A549 (cell line): ENCODE results near the gene COL8A2. TPM values are rescaled to one million over a fixed set of nuclear protein-coding genes. Genes with fewer than 3 reads are reported as not detected.

Source experiments
- ATAC-seq, 2 experiments: fragments of 200-7000 bp in 1 of 2; fragments of >200 bp in 1 of 2; cut with Nextera tagmentation in 1 of 2; cut with Tn5 transposase in 1 of 2; 3 replicates each; pipeline versions ENCODE4 v1.8.0 to v1.9.1; 2018 to 2020; ENCODE audit warnings: mild to moderate bottlenecking in 1 of 2, moderate library complexity in 1 of 2
- CTCF ChIA-PET: fragments of 300-600 bp; sonication (Branson Sonifier 250); formaldehyde crosslinking; extraction: SDS; loops from one replicate; lab custom pipeline; 2021; ENCODE audit warnings: antibody characterized with exemption, inconsistent platforms; lab: Yijun Ruan, JAX
- POLR2A ChIA-PET: fragments of 350-600 bp; formaldehyde crosslinking; extraction: SDS; loops from one replicate; lab custom pipeline; 2021; ENCODE audit warnings: antibody characterized with exemption, inconsistent platforms; lab: Yijun Ruan, JAX
- DNase-seq, 2 experiments: peaks; one replicate each; pipeline versions ENCODE4 v3.0.0 to v3.0.0-alpha.2; 2011 to 2016; ENCODE audit warnings: low read depth in 1 of 2, low spot score in 1 of 2
- FAIRE-seq: peaks from 2 replicates; lab custom pipeline; 2011; peaks lifted over from hg19 to GRCh38; lab: Jason Lieb, UNC
- H3K27ac ChIP-seq, 2 experiments: fragments of >200 bp; sonication (Bioruptor Twin); formaldehyde crosslinking; 3 replicates each; pipeline ENCODE4 v1.5.1; 2016 to 2017
- H3K4me1 ChIP-seq: fragments of >200 bp; sonication (Bioruptor Twin); formaldehyde crosslinking; 3 replicates; pipeline ENCODE4 v1.6.1; 2016
- H3K4me2 ChIP-seq: fragments of >200 bp; sonication (Bioruptor Twin); formaldehyde crosslinking; 3 replicates; pipeline ENCODE4 v1.6.1; 2016
- H3K4me3 ChIP-seq: fragments of >200 bp; sonication (Bioruptor Twin); formaldehyde crosslinking; 3 replicates; pipeline ENCODE4 v1.5.1; 2016
- H3K9me3 ChIP-seq: fragments of >200 bp; sonication (Bioruptor Twin); formaldehyde crosslinking; 3 replicates; pipeline ENCODE4 v1.6.1; 2016
- CBX2 ChIP-seq: fragments of 200-600 bp; sonication (generic); IDR thresholded peaks from 2 replicates; pipeline ENCODE4 v1.6.1; 2016; ENCODE audit warnings: low read depth, mild to moderate bottlenecking, borderline replicate concordance
- CBX8 ChIP-seq: fragments of 200-600 bp; sonication (generic); IDR thresholded peaks from 2 replicates; pipeline ENCODE4 v1.6.1; 2016
- CHD4 ChIP-seq: fragments of 200-600 bp; sonication (generic); IDR thresholded peaks from 2 replicates; pipeline ENCODE4 v1.6.1; 2016; ENCODE audit warnings: antibody characterized with exemption, mild to moderate bottlenecking, borderline replicate concordance
- EHMT2 ChIP-seq: fragments of 200-600 bp; sonication (generic); IDR thresholded peaks from 2 replicates; pipeline ENCODE4 v1.6.1; 2016; ENCODE audit warnings: antibody characterized with exemption, low read depth, mild to moderate bottlenecking, moderate library complexity
- EP300 ChIP-seq, 2 experiments: fragments of >200 bp; sonication (Bioruptor Twin); formaldehyde crosslinking; IDR thresholded peaks; 2 replicates in 1 of 2; 3 replicates in 1 of 2; pipeline ENCODE4 v1.6.1; 2016 to 2017
- FOXS1 ChIP-seq: fragments of 250-450 bp; sonication (Bioruptor Pico); IDR thresholded peaks from 2 replicates; pipeline ENCODE4 v1.5.0; 2020; ENCODE audit warnings: mild to moderate bottlenecking, moderate library complexity
- GATA3 ChIP-seq: IDR thresholded peaks from 2 replicates; pipeline ENCODE4 v1.6.1; 2012; ENCODE audit warnings: borderline replicate concordance
- HOXB13 ChIP-seq: fragments of 250-450 bp; sonication (Bioruptor Pico); IDR thresholded peaks from 2 replicates; pipeline ENCODE4 v1.5.0; 2020; ENCODE audit warnings: low read depth, mild to moderate bottlenecking, moderate library complexity
- NPAS2 ChIP-seq: fragments of 250-450 bp; sonication (Bioruptor Pico); IDR thresholded peaks from 2 replicates; pipeline ENCODE4 v1.8.0; 2022; ENCODE audit warnings: mild to moderate bottlenecking, moderate library complexity, borderline replicate concordance
- PHF8 ChIP-seq: fragments of 200-600 bp; sonication (generic); IDR thresholded peaks from 2 replicates; pipeline ENCODE4 v1.6.1; 2016; ENCODE audit warnings: low read depth, mild to moderate bottlenecking, antibody characterized with exemption, moderate library complexity, borderline replicate concordance
- POLR2AphosphoS2 ChIP-seq: conservative IDR thresholded peaks from 2 replicates; pipeline ENCODE4 v1.6.1; 2012; ENCODE audit warnings: low read length, improper control_type of control experiment, inconsistent platforms
- RAD21 ChIP-seq, 2 experiments: fragments of >200 bp in 1 of 2; sonication (Bioruptor Twin) in 1 of 2; formaldehyde crosslinking in 1 of 2; IDR thresholded peaks in 1 of 2; conservative IDR thresholded peaks in 1 of 2; 2 replicates in 1 of 2; 3 replicates in 1 of 2; pipeline ENCODE4 v1.6.1; 2012 to 2018; ENCODE audit warnings: inconsistent platforms in 1 of 2
- RCOR1 ChIP-seq: fragments of 150-350 bp; IDR thresholded peaks from 2 replicates; pipeline ENCODE4 v1.6.1; 2014; ENCODE audit warnings: antibody characterized with exemption, low read length, low read depth
- RNF2 ChIP-seq: fragments of 200-600 bp; sonication (generic); IDR thresholded peaks from 2 replicates; pipeline ENCODE4 v1.6.1; 2016; ENCODE audit warnings: low read depth, mild to moderate bottlenecking, antibody characterized with exemption, moderate library complexity, borderline replicate concordance
- TFCP2L1 ChIP-seq: fragments of 250-450 bp; sonication (Bioruptor Pico); IDR thresholded peaks from 2 replicates; pipeline ENCODE4 v1.5.0; 2021; ENCODE audit warnings: mild to moderate bottlenecking
- TP53 ChIP-seq: fragments of 250-450 bp; sonication (Bioruptor Pico); IDR thresholded peaks from 2 replicates; pipeline ENCODE4 v1.5.0; 2021; ENCODE audit warnings: mild to moderate bottlenecking, moderate library complexity
- ZC3H11A ChIP-seq: fragments of 450-650 bp; IDR thresholded peaks from 2 replicates; pipeline ENCODE4 v1.6.1; 2014; ENCODE audit warnings: antibody characterized with exemption, mild to moderate bottlenecking
- ZFP36 ChIP-seq: fragments of 450-650 bp; IDR thresholded peaks from 2 replicates; pipeline ENCODE4 v1.6.1; 2014; ENCODE audit warnings: borderline replicate concordance; ENCODE audit not compliant: partially characterized antibody
- WGBS: methylation state at CpG from one replicate; pipeline ENCODE4 v1.1.6; 2017; ENCODE audit errors: missing lambda C conversion rate; 5-methylcytosine and 5-hydroxymethylcytosine counted together
- polyA plus RNA-seq, 4 experiments: library from polyadenylated mRNA; depleted of rRNA in 3 of 4; stranded (reverse); fragments of >200 nt; fragmentation: RNase III in 1 of 4; extraction: RNeasy Plus Mini Kit Qiagen cat#74134 plus additional on column Dnase treatment in 1 of 4; gene quantifications; 2 replicates in 3 of 4; 3 replicates in 1 of 4; pipeline ENCODE4 v1.2.3, GENCODE V29; 2011 to 2017
- TF ChIP-seq, protein P1 (sequence below): IDR thresholded peaks from 2 replicates; pipeline ENCODE4 v1.6.1; 2012
- TF ChIP-seq, protein P2 (sequence below): fragments of 200-600 bp; sonication (generic); IDR thresholded peaks from 2 replicates; pipeline ENCODE4 v1.6.1; 2016; ENCODE audit warnings: antibody characterized with exemption, mild to moderate bottlenecking, moderate library complexity
- TF ChIP-seq, protein P3 (sequence below): IDR thresholded peaks from 2 replicates; pipeline ENCODE4 v1.6.1; 2012

Gene COL8A2
- polyA plus RNA-seq, 2 of the 4 experiments (the other 2 are of a cell fraction) = 0.05 to 0.12 TPM

DNA sequence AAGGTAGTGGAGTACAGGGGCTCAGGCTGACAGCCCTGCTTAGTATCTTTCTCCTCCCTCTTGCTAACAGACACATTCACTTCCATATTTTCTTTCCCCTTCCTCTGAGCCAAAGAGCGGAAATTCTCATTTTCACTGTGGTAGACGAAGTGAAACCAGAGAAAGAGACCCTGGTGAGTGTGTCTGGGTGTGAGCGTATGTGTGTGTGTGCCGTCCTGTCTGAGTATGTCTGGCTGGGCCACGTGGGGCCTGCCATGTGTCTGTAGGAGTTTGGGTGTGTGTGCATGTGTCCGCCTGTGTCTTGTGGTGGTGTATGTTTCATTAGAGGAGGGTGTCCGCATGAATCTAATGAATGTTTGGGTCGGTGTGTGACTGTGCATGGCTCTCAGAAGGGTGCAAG is 1.7 kb downstream of the COL8A2 start:
- H3K4me2 ChIP-seq = no peak overlapping the region
- no peak overlapping the region for H3K4me3 ChIP-seq
- H3K4me1 ChIP-seq = no peaks in the 10 kb centered on the region
- POLR2A ChIA-PET = no interaction called here
- no peak for FAIRE-seq
- WGBS = 68% methylated on average over 8 of the region's 8 CpGs
- DNase-seq = no peak
- ATAC-seq = no peak; a peak in 1 of 6 replicates
- no peak for TF ChIP-seq HOXB13 (CRISPR knock-in tag)
- no peak for TF ChIP-seq TP53 (CRISPR knock-in tag)
- TF ChIP-seq CHD4 = no peak
- TF ChIP-seq, protein P1, sequence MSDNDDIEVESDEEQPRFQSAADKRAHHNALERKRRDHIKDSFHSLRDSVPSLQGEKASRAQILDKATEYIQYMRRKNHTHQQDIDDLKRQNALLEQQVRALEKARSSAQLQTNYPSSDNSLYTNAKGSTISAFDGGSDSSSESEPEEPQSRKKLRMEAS = no peak
- TF ChIP-seq FOXS1 (CRISPR knock-in tag) = no peak
- TF ChIP-seq PHF8 = no peak
- no peak for TF ChIP-seq ZC3H11A
- no peak for TF ChIP-seq ZFP36
- no peak for TF ChIP-seq EP300 (IDR thresholded peaks at IDR 0.05)
- TF ChIP-seq RNF2 = no peak
- TF ChIP-seq CBX8 = no peak
- TF ChIP-seq, protein P2, sequence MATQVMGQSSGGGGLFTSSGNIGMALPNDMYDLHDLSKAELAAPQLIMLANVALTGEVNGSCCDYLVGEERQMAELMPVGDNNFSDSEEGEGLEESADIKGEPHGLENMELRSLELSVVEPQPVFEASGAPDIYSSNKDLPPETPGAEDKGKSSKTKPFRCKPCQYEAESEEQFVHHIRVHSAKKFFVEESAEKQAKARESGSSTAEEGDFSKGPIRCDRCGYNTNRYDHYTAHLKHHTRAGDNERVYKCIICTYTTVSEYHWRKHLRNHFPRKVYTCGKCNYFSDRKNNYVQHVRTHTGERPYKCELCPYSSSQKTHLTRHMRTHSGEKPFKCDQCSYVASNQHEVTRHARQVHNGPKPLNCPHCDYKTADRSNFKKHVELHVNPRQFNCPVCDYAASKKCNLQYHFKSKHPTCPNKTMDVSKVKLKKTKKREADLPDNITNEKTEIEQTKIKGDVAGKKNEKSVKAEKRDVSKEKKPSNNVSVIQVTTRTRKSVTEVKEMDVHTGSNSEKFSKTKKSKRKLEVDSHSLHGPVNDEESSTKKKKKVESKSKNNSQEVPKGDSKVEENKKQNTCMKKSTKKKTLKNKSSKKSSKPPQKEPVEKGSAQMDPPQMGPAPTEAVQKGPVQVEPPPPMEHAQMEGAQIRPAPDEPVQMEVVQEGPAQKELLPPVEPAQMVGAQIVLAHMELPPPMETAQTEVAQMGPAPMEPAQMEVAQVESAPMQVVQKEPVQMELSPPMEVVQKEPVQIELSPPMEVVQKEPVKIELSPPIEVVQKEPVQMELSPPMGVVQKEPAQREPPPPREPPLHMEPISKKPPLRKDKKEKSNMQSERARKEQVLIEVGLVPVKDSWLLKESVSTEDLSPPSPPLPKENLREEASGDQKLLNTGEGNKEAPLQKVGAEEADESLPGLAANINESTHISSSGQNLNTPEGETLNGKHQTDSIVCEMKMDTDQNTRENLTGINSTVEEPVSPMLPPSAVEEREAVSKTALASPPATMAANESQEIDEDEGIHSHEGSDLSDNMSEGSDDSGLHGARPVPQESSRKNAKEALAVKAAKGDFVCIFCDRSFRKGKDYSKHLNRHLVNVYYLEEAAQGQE = no peak
- no peak for TF ChIP-seq RCOR1
- TF ChIP-seq GATA3 = no peak
- TF ChIP-seq POLR2AphosphoS2 = no peak
- no peak for TF ChIP-seq NPAS2 (CRISPR knock-in tag)
- TF ChIP-seq EHMT2 = no peak
- no peak for TF ChIP-seq CBX2
- no peak for TF ChIP-seq RAD21 (conservative IDR thresholded peaks at IDR 0.05 in 1 of 2, IDR thresholded peaks at IDR 0.05 in 1 of 2)
- TF ChIP-seq, protein P3, sequence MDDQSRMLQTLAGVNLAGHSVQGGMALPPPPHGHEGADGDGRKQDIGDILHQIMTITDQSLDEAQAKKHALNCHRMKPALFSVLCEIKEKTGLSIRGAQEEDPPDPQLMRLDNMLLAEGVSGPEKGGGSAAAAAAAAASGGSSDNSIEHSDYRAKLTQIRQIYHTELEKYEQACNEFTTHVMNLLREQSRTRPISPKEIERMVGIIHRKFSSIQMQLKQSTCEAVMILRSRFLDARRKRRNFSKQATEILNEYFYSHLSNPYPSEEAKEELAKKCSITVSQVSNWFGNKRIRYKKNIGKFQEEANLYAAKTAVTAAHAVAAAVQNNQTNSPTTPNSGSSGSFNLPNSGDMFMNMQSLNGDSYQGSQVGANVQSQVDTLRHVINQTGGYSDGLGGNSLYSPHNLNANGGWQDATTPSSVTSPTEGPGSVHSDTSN = no peak
- H3K9me3 ChIP-seq = no peaks in the 10 kb centered on the region
- CTCF ChIA-PET = interaction anchor here (1.8 kb wide), 1 partner anchor 23 kb away, joined by 6 read pairs; no protein-coding TSS in a partner anchor
- no peak overlapping the region for H3K27ac ChIP-seq

DNA sequence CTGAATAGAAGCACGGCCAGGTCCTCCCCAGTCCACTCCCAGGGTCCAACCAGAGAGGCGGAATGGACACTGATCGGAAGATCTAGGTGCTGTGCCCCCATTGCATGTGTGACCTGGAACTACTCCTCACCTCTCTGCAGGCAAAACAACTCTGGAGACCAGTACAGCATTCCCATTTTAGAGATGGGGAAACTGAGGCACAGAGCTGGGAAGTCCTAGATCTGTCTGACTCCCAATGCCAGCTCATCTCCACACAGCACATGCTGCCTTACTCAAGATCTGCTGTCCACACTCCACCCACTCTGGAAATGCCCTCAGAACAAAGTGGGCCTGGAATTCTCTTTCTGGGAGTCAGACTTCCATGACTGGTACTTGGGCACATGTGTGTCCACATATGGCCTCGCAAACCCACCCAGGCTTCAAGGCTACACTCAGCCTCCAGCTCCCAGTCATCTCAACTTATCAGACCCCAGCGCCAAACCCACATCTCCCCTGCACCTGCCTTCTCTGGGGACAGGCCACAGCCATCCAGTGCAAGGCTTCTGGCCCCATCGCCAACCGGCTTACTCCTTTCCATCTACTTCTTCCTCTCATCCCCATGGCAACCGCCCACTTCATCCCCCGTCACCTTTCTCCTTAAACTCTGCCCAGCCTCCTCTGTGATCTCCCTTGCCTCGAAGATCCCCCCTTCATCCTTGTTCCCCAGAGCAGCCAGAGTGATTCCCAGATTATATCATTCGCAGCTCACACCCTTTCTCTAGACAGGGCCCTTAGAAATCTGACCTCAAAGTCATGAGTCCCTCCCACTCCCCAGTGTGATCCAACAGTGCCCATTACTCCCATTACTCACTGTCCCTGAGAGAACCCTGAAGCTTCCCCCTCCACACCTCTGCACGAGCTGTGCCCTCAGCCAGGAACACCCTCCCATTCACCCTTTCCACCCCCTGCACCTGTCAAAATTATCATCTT is 2.7 kb downstream of the COL8A2 start:
- H3K4me1 ChIP-seq = no peaks in the 10 kb centered on the region
- no peaks in the 10 kb centered on the region for H3K9me3 ChIP-seq
- no peak overlapping the region for H3K4me3 ChIP-seq
- 73% methylated on average over 10 of the region's 12 CpGs for WGBS
- DNase-seq (no peak), FAIRE-seq (no peak), ATAC-seq (no peak)
- H3K4me2 ChIP-seq = no peak overlapping the region
- ChIA-PET CTCF (interaction anchor here (1.8 to 1.9 kb wide), 2 partner anchors 12 to 22 kb away, joined by 6 to 7 read pairs; no protein-coding TSS in a partner anchor), POLR2A (no interaction called here)
- no peak for TF ChIP-seq TFCP2L1
- H3K27ac ChIP-seq = no peak overlapping the region
